Naive thymus-derived CD8-positive, alpha-beta T cell (primary cell): Measurements from ENCODE around the gene KLHL17. TPM values are rescaled to one million over a fixed set of nuclear protein-coding genes. Genes with fewer than 3 reads are reported as not detected.
A peak's percentile ranks its signal among the peaks of the same experiment; 100 is the strongest.
"Not testable (repeated sequence)": the region's sequence is repeated elsewhere in the genome, so short reads cannot be mapped to it uniquely, and the experiment has no call there.

Experiments used
- ATAC-seq, 2 donors: fragments of 150-1000 bp; cut with Tn5 transposase in 1 of 2; sonication (Bioruptor Pico), chemical (Tn5 transposase) in 1 of 2; 1 replicate in 1 of 2; 2 replicates in 1 of 2; pipeline ENCODE4 v1.10.0; 2021; ENCODE audit warnings: mild to moderate bottlenecking in 2 of 2, moderate library complexity in 2 of 2
- POLR2A ChIA-PET: fragments of 350-600 bp; sonication (Branson Sonifier 250); formaldehyde crosslinking; loops from one replicate; lab custom pipeline; 2021; ENCODE audit warnings: antibody characterized with exemption; lab: Charles Lee
- DNase-seq, 10 donors: peaks; one replicate each; pipeline versions ENCODE4 v3.0.0 to v3.0.0-alpha.2; 2020 to 2022
- H3K27ac Mint-ChIP-seq, 10 donors: one replicate each; pipeline ENCODE4 v1.8.0; 2020 to 2022; ENCODE audit warnings: mild to moderate bottlenecking in 10 of 10, mixed read lengths in 10 of 10, moderate library complexity in 4 of 10, inconsistent platforms in 1 of 10
- H3K27me3 Mint-ChIP-seq, 5 donors: one replicate each; pipeline ENCODE4 v1.8.0; 2021 to 2022; ENCODE audit warnings: mixed read lengths in 5 of 5
- H3K36me3 Mint-ChIP-seq, 3 donors: one replicate each; pipeline ENCODE4 v1.8.0; 2020 to 2022; ENCODE audit warnings: mixed read lengths in 3 of 3, mild to moderate bottlenecking in 2 of 3, inconsistent platforms in 1 of 3
- H3K4me1 Mint-ChIP-seq, 4 donors: one replicate each; pipeline ENCODE4 v1.8.0; 2021 to 2022; ENCODE audit warnings: mixed read lengths in 4 of 4
- H3K4me3 Mint-ChIP-seq, 10 donors: one replicate each; pipeline ENCODE4 v1.8.0; 2020 to 2022; ENCODE audit warnings: mild to moderate bottlenecking in 10 of 10, mixed read lengths in 10 of 10, moderate library complexity in 6 of 10, inconsistent platforms in 1 of 10
- H3K9me3 Mint-ChIP-seq, 9 donors: one replicate each; pipeline ENCODE4 v1.8.0; 2020 to 2022; ENCODE audit warnings: mixed read lengths in 9 of 9, mild to moderate bottlenecking in 3 of 9, inconsistent platforms in 1 of 9, moderate library complexity in 1 of 9
- polyA plus RNA-seq, 3 donors: library from polyadenylated mRNA; unstranded; fragments of 300-500 nt; fragmentation: Illumina TruSeq; gene quantifications; one replicate each; pipeline ENCODE4 v1.2.3, GENCODE V29; 2021
- total RNA-seq, 8 experiments: library from RNA in 2 of 8; stranded (reverse) in 2 of 8; gene quantifications; one replicate each; pipeline ENCODE4 v1.2.3 and lab custom pipeline; 2021 to 2026

The KLHL17 gene
- total and polyA plus RNA-seq, 5 experiments from 2014 or later, result 0.94 to 37.4 (median 2.0) TPM

DNA sequence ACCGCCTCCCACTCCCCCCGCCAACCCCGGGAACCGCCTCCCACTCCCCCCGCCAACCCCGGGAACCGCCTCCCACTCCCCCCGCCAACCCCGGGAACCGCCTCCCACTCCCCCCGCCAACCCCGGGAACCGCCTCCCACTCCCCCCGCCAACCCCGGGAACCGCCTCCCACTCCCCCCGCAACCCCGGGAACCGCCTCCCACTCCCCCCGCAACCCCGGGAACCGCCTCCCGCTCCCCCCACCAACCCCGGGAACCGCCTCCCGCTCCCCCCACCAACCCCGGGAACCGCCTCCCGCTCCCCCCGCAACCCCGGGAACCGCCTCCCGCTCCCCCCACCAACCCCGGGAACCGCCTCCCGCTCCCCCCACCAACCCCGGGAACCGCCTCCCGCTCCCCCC is 16.4 kb downstream of the KLHL17 start:
- peaks cover 3 to 34% (median 14%) of the 10 kb centered on the region in 5 donors for H3K27me3 Mint-ChIP-seq
- H3K4me3 Mint-ChIP-seq, H3K36me3 Mint-ChIP-seq, DNase-seq, ATAC-seq, H3K27ac Mint-ChIP-seq, H3K4me1 Mint-ChIP-seq, H3K9me3 Mint-ChIP-seq: not testable (repeated sequence)
- POLR2A ChIA-PET, result interaction anchor here (0.5 to 0.9 kb wide), 2 partner anchors 36 to 71 kb away, joined by 3 to 4 read pairs; no protein-coding TSS in a partner anchor

DNA sequence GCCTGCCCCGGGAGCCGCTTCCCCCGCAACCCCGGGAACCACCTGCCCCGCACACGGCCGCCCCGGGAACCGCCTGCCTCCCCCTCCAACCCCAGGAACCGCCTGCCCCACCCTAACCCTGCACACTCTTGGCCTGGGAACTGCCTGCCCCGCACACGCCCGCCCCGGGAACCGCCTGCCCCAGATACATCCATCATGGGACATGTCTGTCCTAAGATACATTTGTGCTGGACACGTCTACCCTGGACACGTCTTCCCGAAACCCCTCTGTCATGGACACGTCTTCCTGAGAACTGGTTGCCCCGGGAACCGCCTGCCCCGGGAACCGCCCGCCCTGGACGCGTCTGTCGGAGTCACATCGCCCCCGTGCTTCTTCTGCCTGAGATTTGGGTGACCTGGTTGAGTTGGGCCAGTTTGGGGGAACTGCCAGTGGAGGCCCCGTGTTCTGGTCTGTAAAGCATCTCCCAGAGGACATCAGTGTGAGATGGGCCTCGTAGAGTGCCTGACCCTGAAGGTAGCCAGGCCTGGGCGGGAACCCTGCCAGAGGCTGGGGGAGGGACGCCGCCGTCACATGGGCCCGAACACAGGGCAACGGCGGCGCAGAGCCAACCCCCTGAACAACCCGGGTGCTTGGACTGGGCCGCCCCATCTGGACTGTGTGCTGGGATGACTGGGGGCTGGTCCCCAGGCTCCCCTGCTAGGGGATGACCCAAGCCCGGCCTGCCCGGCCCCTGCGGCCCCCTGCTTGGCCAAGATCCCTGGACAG is 17.9 kb downstream of the KLHL17 start:
- Mint-ChIP-seq H3K27me3 (peaks cover 5 to 34% (median 16%) of the 10 kb centered on the region in 5 donors), H3K4me1 (peaks cover 6 to 7% (median 7%) of the 10 kb centered on the region in 4 donors), H3K27ac (peak overlapping the region in 1 of 10 donors; percentile 22), H3K4me3 (peak overlapping the region in 4 of 10 donors; percentile 23 to 70 (median 36)), H3K9me3 (no peaks in the 10 kb centered on the region), H3K36me3 (no peaks in the 10 kb centered on the region)
- POLR2A ChIA-PET, result no interaction called here
- ATAC-seq (no peak), DNase-seq (no peak)

DNA sequence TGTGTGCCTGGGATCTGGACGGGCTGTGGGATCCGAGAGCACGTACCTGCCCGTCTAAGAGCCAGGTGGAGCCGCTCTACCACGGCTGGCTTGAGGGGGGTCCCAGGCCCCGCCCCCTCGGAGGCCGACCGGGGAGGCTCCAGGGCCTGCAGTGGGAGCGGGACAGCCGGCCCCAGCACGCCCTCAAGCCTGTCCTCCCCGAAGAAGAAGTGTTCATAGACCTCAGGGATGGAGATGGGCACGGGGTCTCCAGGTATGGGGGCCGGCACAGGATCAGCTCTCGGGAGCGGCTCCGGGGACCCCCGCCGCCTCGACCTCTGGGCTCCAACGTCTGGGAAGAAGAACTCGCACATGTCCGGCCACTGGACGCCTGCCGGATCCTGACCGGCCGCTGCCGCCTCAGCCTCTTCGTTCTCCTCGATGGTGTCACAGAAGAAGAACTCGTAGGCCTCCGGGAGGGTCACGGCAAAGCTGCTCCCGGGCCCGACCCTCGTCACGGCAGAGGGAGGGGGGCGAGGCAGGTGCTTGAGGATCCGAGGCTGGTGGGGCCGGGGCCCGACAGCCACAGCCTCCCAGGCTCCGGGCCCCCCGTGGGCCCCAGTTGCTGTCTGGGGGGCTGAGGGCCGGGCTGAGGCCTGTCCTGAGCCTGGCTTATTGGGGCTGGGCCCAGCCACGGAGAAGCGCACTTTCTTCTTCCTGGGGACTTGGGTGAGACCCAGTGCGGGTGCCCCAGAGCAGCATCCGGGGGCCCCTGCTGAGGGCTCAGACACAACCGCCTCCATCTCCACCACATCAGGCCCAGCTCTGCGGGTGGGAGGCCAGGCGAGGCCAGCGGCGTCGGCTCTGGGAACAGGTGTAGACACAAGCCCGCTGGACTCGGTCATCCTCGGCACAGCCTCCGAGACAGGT is 18.7 kb downstream of the KLHL17 start:
- DNase-seq, result no peak

DNA sequence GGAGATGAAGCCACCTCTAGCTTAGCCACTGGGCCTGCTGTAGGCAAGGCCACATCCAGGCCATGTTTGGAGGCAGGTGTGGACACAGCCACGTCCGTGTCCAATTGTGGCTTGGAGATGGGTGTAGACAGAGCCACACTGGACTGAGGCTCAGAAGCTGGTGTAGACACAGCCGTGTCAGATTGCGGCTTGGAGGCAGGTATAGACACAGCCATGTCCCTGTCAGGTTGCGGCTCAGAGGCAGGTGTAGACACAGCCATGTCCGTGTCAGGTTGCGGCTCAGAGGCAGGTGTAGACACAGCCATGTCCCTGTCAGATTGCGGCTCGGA is 19.3 kb downstream of the KLHL17 start:
- ATAC-seq, result no peak
- Mint-ChIP-seq H3K4me1 (peaks cover 6 to 7% (median 7%) of the 10 kb centered on the region in 4 donors), H3K4me3 (no peak overlapping the region), H3K27ac (no peak overlapping the region), H3K36me3 (no peaks in the 10 kb centered on the region), H3K27me3 (peaks cover 5 to 35% (median 18%) of the 10 kb centered on the region in 5 donors), H3K9me3 (no peaks in the 10 kb centered on the region)
- POLR2A ChIA-PET, result no interaction called here
- no peak for DNase-seq

More for the DNA sequence above, 18.7 kb downstream of the KLHL17 start:
- POLR2A ChIA-PET, result no interaction called here
- H3K4me1 Mint-ChIP-seq, result peaks cover 6 to 7% (median 7%) of the 10 kb centered on the region in 4 donors
- H3K27me3 Mint-ChIP-seq, result peaks cover 5 to 37% (median 18%) of the 10 kb centered on the region in 5 donors
- H3K9me3 Mint-ChIP-seq, result no peaks in the 10 kb centered on the region
- H3K27ac Mint-ChIP-seq, result no peak overlapping the region
- ATAC-seq, result no peak
- H3K36me3 Mint-ChIP-seq, result no peaks in the 10 kb centered on the region
- no peak overlapping the region for H3K4me3 Mint-ChIP-seq

DNA sequence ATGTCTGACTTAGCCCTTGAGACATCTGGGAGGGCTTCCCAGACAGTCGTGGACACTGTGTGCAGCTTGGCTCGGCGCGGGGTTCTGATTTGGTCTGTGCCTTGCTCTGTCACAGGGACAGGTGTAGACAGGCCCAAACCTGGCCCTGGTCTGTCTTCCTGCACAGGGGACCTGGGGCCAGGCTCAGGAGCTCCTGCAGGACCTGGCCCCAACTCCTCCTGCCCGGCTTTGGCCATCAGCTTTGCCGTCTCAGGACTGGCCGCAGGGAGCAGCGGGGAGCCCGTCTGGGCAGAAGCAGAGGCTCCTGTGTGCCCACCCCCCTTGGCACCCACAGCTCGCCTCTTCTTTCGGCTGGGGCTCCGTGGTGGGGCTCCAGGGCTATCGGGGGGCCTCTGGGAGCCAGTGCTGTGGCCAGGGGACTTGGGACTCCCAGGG is 19.8 kb downstream of the KLHL17 start:
- no peak overlapping the region for H3K4me3 Mint-ChIP-seq
- DNase-seq (no peak), ATAC-seq (no peak)
- H3K4me1 Mint-ChIP-seq, result peaks cover 4 to 7% (median 7%) of the 10 kb centered on the region in 4 donors
- no peaks in the 10 kb centered on the region for H3K9me3 Mint-ChIP-seq
- no peaks in the 10 kb centered on the region for H3K36me3 Mint-ChIP-seq
- H3K27ac Mint-ChIP-seq, result no peak overlapping the region
- POLR2A ChIA-PET, result no interaction called here
- peaks cover 3 to 36% (median 13%) of the 10 kb centered on the region in 5 donors for H3K27me3 Mint-ChIP-seq

DNA sequence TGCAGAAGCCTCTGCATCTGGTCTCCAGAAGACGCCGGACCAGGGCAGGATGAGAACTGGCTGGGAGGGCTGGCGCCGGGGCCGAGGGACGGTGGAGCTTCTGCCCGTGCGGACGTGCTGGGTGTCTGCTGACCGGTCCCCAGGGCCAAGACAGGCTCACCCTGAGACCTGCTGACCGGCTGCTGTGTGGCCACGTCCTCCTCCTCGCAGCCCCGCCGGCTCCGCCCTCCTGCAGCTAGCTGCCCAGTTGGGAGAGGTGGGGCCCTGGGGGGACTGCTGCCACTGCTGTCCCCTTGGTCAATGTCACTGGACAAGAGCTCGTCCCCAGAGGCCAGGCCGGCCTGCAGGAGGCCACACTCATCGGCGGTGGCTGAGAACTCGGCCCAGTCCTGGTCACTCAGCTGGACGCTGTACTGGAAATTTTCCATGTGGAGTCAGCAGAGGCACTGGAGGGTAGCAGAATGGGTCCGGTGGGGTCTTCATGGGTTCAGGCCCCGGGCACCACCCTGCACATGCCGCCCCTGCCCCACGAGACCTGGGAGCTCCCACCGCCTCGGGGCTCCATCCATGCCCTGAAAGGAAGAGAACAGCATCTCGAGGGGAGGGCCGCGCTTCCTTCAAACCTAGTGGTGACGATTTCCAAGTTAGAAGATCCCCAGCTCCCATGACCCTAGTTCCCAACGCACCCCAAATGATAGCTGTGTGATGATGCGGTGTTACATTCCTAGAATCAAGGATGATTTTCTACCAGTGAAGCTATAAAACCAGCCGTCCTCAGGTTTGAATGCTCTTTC is 20.4 kb downstream of the KLHL17 start:
- no peak for DNase-seq

DNA sequence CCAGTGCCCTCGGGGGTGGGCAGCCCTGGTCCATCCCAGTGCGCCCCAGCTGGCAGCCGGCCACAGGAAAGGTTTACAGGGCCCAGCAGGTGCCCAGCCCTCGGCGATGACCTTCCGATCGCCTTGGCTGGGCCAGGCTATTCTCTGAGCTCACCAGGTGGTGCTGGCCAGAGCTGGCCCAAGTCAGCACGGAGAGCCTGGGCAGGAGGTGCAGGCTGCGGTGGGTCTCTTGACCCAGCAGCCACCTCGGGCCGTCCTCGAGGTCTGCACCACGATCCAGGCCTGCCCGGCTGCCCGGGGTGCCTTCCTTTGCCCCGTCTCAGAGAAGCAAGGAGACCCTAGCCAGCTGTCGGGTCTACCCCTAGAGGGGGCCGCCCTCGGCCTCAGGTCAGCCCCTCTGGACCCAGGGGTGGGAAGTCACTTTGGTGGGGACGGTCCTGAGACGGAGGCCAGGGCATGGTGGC is 21.1 kb downstream of the KLHL17 start:
- Mint-ChIP-seq H3K4me1 (peaks cover 0 to 3% (median 2%) of the 10 kb centered on the region in 4 donors), H3K27me3 (peaks cover 8 to 38% (median 11%) of the 10 kb centered on the region in 5 donors), H3K36me3 (no peaks in the 10 kb centered on the region), H3K9me3 (no peaks in the 10 kb centered on the region), H3K4me3 (no peak overlapping the region), H3K27ac (no peak overlapping the region)
- DNase-seq (no peak), ATAC-seq (no peak)
- POLR2A ChIA-PET, result interaction anchor here (1.0 to 1.6 kb wide), 3 partner anchors 11 to 82 kb away, joined by 3 to 4 read pairs (median 3); no protein-coding TSS in a partner anchor

More for the DNA sequence above, 20.4 kb downstream of the KLHL17 start:
- H3K4me1 Mint-ChIP-seq, result peaks cover 3 to 6% (median 4%) of the 10 kb centered on the region in 4 donors
- no peaks in the 10 kb centered on the region for H3K36me3 Mint-ChIP-seq
- POLR2A ChIA-PET, result interaction anchor here (1.6 kb wide), 1 partner anchor 83 kb away, joined by 4 read pairs; no protein-coding TSS in a partner anchor
- H3K9me3 Mint-ChIP-seq, result no peaks in the 10 kb centered on the region
- no peak overlapping the region for H3K4me3 Mint-ChIP-seq
- no peak for ATAC-seq
- H3K27me3 Mint-ChIP-seq, result peaks cover 6 to 36% (median 11%) of the 10 kb centered on the region in 5 donors
- H3K27ac Mint-ChIP-seq, result no peak overlapping the region

DNA sequence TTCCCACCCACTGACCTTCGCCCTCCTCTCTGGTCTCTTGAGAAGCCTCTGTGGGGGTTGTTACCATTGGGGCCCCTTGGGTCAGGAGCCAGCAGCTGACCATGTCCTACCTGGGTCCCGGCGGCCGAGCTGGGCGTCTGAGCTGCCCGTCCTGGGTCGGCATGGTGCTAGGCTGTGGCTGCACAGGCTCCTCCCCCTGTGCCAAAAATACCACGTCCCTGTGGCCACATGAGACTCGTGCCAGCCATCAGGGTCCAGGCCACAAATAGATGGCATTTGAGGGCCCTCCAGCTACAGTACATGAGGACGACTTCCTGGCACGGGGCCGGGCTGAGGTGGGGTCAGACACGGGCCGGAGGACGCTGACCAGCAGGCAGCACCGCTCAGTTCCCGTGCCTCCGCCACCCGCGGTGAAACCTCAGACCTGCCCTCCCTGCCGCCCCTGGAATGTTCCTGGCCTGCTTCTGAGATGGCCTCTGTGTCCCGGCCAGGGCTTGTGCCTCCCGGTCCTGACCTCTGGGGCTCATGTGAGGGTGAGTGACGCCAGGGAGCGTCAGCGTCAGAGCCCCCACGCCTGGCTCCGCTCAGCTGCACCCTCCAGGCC is 21.7 kb downstream of the KLHL17 start, which contains the start of gene PERM1:
Gene PERM1, minus strand, starts transcription at position 139 of the 604 bp plus-strand sequence. CDS start 1,064 bp downstream, outside the sequence.
- DNase-seq, result no peak
- H3K4me3 Mint-ChIP-seq, result no peak within 1 kb of the TSS
- H3K9me3 Mint-ChIP-seq, result no peaks in the 10 kb centered on the region
- peaks cover 8 to 38% (median 11%) of the 10 kb centered on the region in 5 donors for H3K27me3 Mint-ChIP-seq
- POLR2A ChIA-PET, result interaction anchor here (1.0 to 1.6 kb wide), 3 partner anchors 10 to 82 kb away, joined by 3 to 4 read pairs (median 3); no protein-coding TSS in a partner anchor
- H3K27ac Mint-ChIP-seq, result peak within 1 kb of the TSS in 1 of 10 donors; percentile 65
- no peaks in the 10 kb centered on the region for H3K36me3 Mint-ChIP-seq
- no peak for ATAC-seq
- peaks cover 0 to 3% (median 2%) of the 10 kb centered on the region in 4 donors for H3K4me1 Mint-ChIP-seq

DNA sequence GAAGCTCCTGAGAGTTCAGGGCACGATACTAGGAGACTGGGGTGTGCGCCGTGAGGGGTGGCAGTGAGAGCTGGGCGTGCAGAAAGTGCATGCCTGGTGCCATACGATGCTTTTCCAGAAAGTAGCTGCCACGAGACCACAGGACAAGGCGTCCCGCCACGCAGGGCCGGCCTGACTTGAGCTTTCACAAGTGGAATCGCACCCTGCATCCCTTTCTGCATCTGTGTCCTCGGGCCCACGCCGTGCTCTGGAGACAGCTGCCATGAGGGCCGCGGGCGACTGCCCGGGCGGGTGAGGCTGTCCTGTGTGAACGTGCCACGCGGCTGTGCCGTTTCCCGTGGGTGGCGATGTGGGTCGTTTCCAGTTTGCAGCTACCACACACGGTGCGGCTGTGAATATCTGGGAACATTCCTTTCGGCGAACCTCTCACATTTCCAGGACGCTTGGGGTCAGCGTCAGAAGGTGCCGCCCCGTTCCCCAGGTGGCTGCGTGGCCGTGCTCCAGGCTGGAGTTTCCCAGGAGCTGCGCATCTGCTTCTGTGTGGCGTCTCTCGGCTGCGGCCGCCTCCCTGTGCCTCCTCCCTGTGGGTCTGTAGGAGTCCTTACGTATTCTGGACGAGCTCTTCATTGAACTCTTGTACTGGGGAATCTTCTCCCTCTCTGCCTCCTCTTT is 22.5 kb downstream of the KLHL17 start:
- DNase-seq (no peak), ATAC-seq (no peak)
- Mint-ChIP-seq H3K36me3 (no peaks in the 10 kb centered on the region), H3K4me3 (peak overlapping the region in 1 of 10 donors; percentile 38), H3K27me3 (peaks cover 8 to 39% (median 11%) of the 10 kb centered on the region in 5 donors), H3K9me3 (no peaks in the 10 kb centered on the region), H3K4me1 (peaks cover 0 to 3% (median 2%) of the 10 kb centered on the region in 4 donors), H3K27ac (no peak overlapping the region)
- POLR2A ChIA-PET, result no interaction called here

DNA sequence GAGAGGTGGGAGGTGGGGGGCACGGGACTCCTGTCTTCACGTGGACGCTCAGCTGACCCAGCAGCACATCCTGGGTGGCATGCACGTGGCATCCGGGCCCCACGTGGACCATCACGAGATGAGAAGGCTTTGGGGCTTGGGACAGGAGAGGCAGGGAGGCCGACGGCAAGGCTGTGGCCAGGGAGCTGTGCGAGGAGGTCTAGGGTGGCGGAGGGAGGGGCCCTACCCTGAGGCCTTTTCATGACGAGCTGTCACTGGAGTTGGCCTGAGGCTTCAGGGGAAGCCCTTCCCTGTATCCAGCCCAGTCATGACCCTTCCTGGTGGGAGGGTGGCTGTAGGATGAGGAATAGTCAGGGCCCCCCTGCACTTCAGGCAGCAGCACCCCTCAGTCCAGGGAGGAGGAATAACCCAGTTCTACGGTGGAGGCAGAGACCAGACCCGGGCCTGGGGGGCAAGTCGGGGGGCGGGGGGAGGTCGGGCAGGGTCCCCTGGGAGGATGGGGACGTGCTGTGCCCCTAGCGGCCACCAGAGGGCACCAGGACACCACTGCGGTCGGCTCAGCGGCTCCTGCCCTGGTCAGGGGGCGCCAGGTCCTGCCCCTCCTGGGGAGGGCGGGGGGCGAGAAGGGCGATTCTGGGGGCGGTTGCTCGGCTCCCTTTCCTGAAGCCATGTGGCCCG is 23.6 kb downstream of the KLHL17 start:
- DNase-seq (peak in 8 of 10 donors; percentile 55 to 79 (median 61)), ATAC-seq (peak; percentile 81 to 89)
- Mint-ChIP-seq H3K27ac (no peak overlapping the region), H3K36me3 (no peaks in the 10 kb centered on the region), H3K9me3 (no peaks in the 10 kb centered on the region), H3K4me3 (no peak overlapping the region), H3K27me3 (peaks cover 8 to 43% (median 17%) of the 10 kb centered on the region in 5 donors), H3K4me1 (peaks cover 0 to 4% (median 0%) of the 10 kb centered on the region in 4 donors)
- POLR2A ChIA-PET, result interaction anchor here (0.9 to 1.1 kb wide), 2 partner anchors 17 to 85 kb away, joined by 3 to 4 read pairs; no protein-coding TSS in a partner anchor
